DMS153 (cell line): ENCODE measurements around the gene ABCF3.

ENCODE experiments used
- DNase-seq: peaks from one replicate; lab custom pipeline; 2025; lab: John Stamatoyannopoulos, UW

The ABCF3 gene

DNA sequence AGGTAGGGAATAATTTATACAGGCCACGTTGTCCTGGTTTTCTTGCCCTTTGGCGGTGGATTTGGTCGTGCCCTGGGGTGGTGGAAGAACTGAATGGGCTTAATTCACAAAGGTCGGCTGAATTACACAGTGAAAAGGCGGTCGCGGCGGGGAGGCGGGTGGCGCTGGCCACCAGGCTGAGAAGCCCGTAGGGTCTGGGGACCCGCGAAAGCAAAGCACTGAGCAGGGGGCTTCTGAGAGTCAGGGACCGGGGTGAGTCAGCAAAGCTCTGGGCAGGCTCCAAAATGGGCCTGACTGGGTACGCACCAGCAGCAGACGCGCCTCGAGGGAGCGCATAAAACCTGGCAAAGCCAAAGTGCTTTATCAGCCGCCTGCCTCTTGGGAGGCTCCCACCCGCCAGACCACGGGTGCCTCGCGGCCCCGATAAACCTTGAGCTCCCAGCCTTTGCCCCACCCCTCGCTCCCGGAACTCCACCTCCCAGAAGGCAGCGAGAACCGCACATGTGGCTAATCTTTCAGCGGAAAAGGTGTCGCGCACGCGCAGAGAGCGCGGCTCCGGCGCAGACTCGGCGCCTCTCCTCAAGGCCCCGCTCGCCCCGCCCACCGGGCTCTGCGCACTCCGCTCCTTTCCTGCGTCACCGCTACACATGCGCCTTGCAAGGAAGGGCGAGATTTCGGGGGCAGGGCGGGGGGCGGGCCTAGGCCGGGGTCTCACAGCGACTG is 377 bp upstream of the ABCF3 start:
- peak; percentile 98 for DNase-seq

DNA sequence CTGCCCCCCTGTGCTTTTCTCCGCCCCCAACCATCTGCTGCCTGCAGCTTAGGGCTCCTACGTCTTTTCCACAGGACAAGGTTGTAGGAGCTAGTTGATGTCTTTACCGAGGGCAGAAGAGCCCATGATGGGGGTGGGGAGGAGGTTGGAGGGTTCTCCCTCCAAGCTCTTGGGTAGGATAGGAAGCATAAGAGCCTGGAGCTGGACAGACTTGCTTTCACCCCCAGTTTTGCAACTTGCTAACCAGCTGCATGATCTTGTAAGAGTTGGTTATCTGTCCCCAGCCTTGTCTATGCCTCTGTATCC is 856 bp downstream of the ABCF3 start:
- DNase-seq, result no peak

DNA sequence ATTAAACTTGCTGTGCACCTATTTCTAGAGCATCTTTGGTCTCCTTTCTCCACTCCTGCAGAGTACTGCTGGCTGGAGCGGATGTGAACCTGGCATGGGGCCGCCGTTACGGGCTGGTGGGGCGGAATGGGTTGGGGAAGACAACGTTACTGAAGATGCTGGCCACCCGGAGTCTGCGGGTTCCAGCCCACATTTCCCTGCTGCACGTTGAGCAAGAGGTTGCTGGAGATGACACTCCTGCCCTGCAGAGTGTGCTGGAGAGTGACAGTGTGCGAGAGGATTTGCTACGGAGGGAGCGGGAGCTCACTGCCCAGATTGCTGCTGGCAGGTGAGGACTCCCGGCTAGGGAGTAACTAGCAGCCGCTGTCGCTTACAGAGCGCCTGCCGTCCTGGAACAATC is 2.1 kb downstream of the ABCF3 start:
- no peak for DNase-seq

DNA sequence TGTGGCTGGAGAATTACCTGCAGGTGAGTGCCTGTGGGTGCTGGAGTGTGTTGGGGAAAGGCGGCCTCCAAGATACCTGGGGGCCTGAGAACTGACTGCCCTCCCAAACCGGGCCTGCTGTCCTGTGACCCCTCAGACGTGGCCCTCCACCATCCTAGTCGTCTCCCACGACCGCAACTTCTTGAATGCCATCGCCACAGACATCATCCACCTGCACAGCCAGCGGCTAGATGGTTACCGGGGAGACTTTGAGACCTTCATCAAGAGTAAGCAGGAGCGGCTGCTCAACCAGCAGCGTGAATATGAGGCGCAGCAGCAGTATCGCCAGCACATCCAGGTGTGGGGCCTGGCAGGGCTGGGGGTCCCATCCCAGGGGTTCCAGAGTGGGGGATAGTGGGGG is 3.4 kb downstream of the ABCF3 start:
- DNase-seq, result no peak

DNA sequence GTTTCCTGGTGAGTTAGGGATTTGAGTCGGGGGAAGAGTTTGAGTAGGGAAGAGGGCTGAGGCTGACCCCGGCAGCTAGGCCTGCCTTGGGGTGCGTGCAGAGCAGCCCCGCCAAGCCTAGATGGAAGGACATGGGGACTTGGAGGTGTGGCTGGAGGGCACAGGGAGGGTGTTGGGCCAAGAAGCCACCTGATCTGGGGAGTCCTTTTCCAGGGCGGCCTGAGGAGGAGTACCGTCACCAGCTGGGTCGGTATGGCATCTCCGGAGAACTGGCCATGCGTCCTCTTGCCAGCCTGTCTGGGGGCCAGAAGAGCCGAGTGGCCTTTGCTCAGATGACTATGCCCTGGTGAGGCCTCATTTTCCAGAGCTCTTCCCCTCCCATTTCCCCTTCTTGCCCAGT is 6.9 kb downstream of the ABCF3 start:
- no peak for DNase-seq

DNA sequence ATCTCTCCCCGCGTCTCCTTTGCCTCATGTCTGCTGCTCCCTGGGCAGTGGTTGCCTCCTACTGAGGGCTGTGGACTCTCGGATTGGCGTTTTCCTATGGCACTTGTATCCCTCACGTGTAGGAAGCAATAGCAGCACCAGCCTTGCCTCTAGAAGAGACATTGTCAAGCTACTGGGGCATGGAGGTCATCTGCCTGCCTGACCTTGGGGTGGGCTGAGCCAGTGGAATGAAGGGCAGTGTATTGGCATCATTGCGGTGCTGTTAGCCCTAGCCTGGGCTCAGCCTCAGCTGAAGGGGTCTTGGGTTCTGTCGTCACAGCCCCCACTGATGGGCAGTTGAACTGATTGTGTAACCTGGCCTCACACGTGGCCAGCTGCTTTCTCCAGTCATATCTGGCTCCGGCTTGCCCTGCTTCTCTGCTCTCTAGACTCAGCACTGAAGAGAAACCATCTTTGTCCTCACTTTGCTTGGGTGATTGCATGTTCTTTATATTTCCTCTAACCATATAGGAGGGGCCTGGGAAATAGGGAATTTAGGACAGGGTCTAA is 8.1 kb downstream of the ABCF3 start:
- DNase-seq, result no peak

DNA sequence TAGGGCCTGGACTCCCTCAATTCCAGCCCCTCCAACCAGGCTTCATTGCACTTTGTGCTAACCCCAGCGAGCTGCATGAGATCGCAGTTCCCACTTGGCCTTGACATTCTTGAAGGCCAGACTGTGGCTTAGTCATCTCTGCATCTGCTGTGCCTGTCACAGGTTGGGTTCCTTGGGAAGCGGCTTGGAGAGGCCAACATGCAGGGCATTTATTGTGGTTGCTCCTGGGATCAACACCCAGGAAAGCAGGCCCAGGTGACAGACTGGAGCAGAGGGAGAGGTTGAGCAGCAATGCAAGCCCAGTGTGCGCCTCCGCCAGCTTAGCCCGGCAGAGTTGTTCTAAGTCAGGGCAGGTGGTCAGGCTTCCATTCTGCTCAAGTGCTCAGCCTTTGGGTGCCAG is 10.5 kb downstream of the ABCF3 start:
- no peak for DNase-seq

DNA sequence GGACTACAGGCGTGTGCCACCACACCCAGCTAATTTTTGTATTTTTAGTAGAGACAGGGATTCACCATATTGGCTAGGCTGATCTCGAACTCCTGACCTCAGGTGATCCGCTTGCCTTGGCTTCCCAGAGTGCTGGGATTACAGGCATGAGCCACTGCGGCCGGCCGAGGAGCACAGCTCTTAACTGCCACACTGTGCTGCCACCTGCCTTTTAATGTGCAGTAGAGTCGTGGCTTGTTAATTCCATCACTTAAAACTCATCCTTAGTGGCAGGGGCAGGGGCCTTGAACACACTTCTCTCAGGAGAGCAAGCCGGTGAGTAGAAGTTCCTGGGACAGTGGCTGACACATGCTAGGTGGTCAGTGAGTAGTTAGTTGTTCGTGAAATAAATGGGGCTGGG is 12.5 kb downstream of the ABCF3 start:
- no peak for DNase-seq

DNA sequence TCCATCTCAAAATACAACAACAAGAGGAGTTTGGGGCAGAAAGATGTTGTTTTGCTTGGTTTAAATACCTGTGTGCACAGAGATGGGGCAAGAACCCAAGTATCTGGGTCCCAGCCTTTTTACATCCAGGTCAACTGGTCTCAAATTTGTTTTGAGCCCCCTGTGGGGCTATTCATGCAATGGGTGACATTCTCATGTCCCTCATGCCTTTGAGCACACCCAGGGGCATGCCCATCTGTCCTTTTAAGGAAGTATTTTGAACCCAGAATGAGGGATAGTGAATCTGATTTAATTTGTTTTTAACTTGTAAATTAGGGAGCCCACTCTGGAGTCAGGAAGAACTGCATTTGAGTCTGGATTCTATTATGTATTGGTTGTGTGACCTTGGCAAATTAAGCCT is 14.8 kb downstream of the ABCF3 start:
- no peak for DNase-seq

DNA sequence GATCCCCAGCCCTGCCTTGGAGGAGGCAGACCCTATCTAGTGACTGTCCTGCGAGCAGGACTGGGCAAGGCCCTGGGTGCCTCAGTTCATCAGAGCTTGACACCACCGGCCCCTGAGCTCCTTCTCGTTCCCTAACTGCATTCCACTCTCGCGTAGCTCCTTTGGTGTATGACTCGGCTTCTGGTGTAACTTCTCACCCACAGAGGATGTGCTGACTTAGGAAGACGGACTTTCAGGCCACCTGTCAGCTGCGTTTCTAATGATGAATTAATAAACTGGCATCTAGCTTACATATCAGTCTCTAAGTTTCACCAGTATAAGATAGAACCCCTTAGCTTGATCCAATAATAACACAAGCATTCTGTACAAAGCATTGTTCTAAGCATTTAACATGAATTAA is 17.5 kb downstream of the ABCF3 start:
- no peak for DNase-seq

DNA sequence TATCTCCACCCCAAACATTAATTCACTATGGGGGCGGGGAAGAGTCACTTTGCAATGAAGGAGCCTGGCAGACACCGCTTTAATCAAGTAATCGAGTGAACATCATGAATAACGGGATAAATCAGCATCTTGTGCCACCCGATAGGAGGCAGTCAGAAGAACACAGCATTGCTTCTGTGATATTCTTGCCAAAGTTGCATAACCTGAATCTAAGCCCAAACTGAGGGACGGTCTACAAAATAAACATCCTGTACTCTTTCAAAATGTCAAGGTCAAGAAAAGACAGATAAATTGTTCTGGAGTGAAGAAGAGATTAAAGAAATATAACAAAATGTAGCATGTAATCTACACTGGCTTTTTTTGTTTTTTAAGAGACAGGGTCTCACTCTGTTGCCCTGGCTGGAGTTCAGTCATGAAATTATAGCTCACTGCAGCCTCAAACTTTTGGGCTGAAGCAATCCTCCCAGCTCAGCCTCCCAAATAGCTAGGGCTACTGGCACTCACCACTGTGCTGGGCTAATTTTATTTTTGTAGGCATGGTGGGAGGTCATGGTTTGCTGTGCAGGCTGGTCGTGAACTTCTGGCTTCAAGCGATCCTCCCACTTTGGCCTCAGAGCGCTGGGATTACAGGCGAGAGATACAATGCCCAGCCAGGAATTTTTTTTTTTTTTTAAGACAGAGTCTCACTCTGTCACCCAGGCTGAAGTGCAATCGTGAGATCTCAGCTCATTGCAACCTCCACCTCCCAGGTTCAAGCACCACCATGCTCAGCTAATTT is 23.3 kb downstream of the ABCF3 start:
- no peak for DNase-seq

DNA sequence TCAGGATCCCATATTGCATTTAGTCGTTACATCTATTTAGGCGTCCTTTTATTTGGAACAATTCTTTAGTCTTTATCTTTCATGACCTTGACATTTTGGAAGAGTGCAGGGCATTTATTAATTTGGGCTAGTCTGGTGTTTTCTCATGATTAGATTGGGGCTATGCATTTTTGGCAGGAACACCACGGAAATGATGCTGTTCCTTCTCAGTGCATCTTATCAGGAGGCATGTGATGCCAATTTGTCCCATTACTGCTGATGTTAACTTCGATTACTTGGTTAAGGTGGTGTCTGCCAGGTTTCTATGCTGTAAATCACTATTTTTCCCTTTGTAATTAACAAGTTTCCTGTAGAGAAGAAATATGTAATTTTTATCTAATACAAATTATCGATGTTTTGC is 25.3 kb downstream of the ABCF3 start:
- no peak for DNase-seq

DNA sequence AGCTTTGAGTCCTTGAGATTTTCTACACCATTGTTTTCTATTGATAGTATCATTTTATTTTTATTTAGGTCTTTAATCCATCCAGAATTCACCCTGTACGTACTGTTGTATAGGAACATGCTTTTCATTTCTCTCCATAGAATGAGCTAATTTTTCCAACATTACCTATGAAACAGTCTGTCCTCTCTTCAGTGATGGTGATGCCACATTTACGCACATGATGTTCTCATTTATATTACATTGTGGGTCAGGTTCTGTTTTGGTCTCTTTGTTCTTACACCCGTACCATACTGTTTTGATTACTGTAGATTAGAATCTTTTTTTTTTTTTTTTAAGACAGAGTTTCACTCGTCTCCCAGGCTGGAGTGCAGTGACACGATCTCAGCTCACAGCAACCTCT is 25.7 kb downstream of the ABCF3 start:
- DNase-seq, result no peak

DNA sequence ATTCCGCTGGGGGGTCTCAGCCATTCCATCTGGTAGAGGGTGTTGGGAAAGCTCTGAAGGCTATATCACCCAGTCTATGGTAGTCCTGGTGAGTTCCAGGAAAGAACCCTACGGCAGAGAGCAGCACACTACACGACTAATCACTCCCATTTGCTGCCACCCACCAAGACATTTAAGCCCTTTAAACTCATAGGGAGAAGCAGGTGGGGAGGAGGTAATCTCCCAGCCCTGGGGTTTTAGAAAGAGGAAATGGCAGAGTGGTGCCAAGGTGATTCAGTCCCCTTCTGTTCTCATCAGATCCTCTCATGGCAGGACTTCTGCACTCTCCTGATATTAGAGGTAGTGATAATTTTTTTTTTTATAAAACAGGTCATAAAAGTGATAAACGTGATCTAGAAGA is 32.8 kb downstream of the ABCF3 start:
- DNase-seq, result no peak

DNA sequence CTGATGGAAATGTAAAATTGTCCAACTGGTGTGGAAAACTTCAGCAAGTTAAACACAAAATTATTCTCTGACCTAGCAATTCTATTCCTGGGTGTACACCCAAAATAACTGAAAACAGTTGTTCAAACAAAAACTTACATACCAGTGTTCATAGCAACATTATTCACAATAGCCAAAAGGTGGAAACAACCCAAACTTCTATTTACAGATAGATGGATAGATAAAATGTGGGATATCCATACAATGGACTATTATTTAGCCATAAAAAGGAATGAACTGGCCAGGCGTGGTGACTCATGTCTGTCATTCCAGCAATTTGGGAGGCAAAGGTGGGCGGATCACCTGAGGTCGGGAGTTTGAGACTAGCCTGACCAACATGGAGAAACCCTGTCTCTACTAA is 36.5 kb downstream of the ABCF3 start:
- DNase-seq, result no peak

DNA sequence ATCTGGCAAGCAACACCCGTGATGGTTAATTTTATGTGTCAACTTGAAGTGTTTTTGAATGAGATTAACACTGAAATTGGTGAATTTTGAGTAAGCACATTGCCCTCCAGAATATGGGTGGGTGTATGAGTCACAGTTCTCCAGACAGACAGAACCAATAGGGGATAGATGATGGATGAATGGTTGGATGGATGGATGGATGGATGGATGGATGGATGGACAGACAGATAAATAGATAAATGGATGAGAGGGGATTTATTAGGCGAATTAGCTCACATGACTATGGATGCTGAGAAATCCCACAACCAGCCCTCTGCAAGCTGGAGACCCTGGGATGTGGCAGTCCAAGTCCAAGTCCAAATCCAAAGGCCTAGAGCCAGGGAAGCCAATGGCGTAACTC is 37.9 kb downstream of the ABCF3 start:
- DNase-seq, result no peak

DNA sequence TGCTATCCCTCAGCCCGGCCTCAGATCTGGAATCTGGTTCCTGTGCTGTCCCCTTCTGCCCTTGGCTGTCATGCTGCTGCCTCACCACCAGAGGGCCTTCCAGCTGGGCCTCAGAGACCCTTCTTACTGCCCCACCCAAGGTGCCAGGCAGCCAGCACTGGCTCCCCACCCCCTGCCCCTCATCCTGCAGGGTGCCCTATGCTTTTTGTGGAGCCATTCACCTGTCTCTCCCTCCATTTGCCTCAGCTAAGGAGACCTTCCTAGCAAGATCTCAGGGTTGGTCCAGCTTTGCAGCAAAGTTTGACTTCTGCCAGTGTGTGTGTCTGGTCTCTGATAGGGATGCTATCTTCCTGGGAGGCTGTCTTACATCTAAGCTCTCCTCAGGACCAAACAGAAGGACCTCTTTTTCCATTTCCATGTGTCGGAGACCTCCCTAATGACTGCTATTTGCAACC is 41.5 kb downstream of the ABCF3 start:
- DNase-seq, result no peak

DNA sequence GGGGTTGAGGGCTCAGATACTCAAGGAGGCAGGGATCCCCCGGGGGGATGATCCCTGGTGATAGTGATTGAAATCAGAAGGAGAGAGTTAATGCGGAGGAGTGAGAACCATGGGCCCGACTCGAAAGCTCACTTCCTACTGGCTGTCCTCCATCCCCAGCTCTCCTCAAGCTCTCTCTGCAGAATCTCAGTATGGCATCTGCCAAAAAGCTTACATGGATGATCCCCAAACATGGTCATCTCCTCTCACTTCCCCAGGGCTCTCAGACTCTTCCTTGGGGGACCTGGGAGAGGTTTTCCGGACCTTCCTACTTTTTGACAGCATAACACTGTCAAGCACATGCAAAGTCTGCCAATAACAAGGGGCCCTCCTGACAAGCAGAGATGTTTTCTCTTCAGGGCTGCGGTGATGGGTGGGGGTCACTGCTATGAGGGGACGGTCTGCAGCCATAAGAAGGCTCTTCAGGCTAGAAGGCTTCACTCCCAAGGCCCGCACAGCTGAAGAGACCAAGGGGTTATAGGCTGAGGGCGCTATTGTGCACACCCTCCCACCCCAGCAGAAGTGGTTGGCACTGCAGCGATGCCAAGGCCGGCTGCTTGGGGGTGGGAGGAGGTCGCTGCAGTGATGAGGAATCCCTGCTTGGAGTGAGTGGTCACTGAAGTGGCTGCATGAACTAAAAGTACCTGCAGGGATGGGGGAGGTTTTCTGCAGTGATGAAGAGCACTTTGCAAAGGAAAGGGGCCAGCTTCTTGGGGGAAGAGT is 42.6 kb downstream of the ABCF3 start:
- no peak for DNase-seq

DNA sequence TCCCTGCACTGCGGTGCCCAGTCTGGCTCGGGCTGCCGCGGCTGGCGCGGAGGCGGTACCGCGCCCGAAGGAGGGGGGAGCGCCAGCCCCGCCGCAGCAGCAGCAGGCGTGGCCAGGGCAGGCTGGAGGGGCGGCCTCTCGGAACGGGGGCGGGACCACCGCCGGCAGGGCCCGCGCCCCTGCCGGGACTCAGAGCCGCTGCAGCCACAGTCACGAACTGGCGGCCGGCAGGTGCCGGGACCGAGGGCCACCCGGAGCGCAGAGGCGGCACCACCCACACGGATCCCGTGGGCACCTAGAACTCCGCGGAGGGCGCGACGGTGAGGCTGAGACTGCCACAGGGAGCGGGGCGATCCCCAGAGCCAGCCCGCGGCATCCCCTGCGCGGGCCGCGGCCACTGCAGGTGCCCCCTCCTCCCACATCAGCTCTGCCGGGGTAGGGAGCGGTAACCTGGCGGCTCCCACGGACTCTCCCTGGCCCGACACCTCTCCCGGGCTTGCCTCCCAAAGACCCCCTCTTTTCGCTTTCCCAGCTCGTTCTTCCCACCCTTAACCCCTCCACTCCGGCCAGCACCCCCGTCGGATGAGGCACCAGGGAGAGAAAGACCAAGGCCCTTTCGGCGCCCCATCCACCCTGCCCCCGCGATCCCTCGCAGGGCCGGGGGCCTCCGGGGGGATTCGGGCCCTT is 43.5 kb downstream of the ABCF3 start, which contains the start of gene VWA5B2:
VWA5B2 (plus strand) TSS at position 192 of the 687 bp plus-strand sequence. CDS start 944 bp downstream, outside the sequence.
- DNase-seq, result peak; percentile 26

DNA sequence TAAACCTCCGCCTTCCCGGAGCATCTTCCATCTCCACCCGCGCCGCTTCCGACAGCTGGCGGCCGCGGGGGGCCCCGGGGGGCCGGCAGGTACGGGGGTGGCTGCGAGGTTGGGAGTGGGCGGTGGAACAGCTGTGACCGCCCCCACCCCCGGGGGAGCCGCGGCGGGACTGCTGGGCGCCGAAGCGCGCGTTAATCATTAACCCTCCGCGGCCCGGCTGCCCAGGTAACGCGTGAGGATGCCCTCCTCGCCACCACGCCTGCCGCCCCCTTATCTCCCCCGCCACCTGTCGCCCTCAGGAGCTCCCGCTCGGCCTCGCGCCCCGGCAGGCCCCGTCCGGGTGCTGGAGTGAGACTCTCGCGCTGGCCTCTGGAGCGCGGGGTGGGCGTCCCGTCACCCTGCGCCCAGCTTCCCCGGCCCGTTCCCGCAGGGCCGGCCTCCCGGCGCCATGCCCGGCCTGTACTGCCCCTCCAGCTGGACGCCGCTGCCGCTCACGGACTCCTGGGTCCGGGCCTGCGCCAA is 44.1 kb downstream of the ABCF3 start:
- no peak for DNase-seq

DNA sequence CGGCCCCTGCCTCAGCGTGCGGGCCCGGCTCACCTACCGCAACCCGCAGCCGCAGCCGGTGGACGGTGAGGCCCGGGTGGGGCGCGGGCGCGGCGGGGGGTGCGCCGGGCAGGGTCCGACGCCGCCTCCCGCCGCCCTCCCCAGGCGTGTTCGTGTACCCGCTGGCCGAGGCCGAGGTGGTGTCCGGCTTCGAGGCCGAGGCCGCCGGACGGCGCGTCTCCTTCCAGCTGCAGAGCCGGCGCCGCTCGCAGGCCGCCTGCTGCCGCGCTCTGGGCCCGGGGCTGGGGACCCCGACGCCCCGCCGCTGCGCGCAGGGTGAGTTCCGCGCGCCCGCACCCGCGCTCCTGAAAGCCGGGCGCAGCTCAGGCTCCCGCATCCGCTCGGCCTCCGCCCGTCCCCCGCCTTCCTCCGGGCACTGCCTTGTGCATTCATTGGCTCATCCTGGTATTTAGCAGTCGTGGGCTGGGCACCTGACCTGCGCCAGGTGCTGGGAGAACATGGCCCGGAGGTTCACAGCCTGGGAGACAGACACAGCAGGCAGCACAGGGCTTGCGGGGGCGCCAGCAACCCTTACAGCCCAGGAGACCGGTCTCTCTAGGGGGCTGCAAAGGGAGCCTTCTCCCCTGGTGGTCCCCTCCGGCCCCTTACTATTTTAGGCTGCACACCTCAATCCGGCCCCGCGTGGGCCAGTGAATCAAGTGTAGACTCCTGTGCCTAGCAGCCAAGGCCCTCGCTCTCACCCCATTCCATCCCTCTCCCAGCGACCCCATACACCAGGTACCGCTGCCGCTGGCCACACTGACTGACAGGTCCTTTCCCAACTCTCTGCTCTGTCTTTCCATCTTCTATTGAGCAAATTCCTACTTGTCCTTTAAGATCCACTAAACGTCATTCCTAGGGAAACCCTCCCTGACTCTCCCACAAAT is 44.9 kb downstream of the ABCF3 start:
- peak; percentile 46 for DNase-seq
